DND-41 (cell line): ENCODE measurements around the gene SIN3B.

Experiments
- ATAC-seq: fragments of 200-7000 bp; cut with Tn5 transposase; 3 replicates; pipeline ENCODE4 v1.9.1; 2021; ENCODE audit warnings: low read depth; ENCODE audit not compliant: insufficient read depth
- DNase-seq: peaks from one replicate; pipeline ENCODE4 v3.0.0-alpha.2; 2020
- H2AFZ ChIP-seq: 2 replicates; pipeline ENCODE4 v1.6.0; 2012; ENCODE audit warnings: low read depth, low read length
- H3K27ac ChIP-seq: 2 replicates; pipeline ENCODE4 v1.5.1; 2012; ENCODE audit warnings: low read length, inconsistent platforms
- H3K27me3 ChIP-seq: fragments of 200-600 bp; sonication (generic); 2 replicates; pipeline ENCODE4 v1.6.0; 2012; ENCODE audit warnings: low read length, mild to moderate bottlenecking, inconsistent platforms; ENCODE audit not compliant: insufficient read depth, poor library complexity
- H3K36me3 ChIP-seq: 2 replicates; pipeline ENCODE4 v1.5.1; 2012; ENCODE audit warnings: low read length, inconsistent platforms; ENCODE audit not compliant: insufficient read depth
- H3K4me1 ChIP-seq: 2 replicates; pipeline ENCODE4 v1.5.1; 2012; ENCODE audit warnings: mild to moderate bottlenecking, low read length; ENCODE audit not compliant: insufficient read depth
- H3K4me2 ChIP-seq: 2 replicates; pipeline ENCODE4 v1.6.0; 2012; ENCODE audit warnings: mild to moderate bottlenecking, moderate library complexity, low read length, inconsistent platforms; ENCODE audit not compliant: insufficient read depth
- H3K4me3 ChIP-seq, 2 experiments: fragments of 200-600 bp in 1 of 2; shearing (Covaris generic) in 1 of 2; 2 replicates each; pipeline ENCODE4 v1.5.1; 2012 to 2016; ENCODE audit warnings: inconsistent platforms in 2 of 2, low read length in 2 of 2, mild to moderate bottlenecking in 2 of 2, low read depth in 1 of 2, moderate library complexity in 1 of 2
- H3K79me2 ChIP-seq: 2 replicates; pipeline ENCODE4 v1.6.0; 2012; ENCODE audit warnings: low read length, inconsistent platforms; ENCODE audit not compliant: insufficient read depth
- H3K9ac ChIP-seq: 2 replicates; pipeline ENCODE4 v1.6.0; 2012; ENCODE audit warnings: low read depth, mild to moderate bottlenecking, inconsistent platforms, low read length, moderate library complexity
- H3K9me3 ChIP-seq: 2 replicates; pipeline ENCODE4 v1.5.1; 2012; ENCODE audit warnings: low read length, moderate library complexity, mild to moderate bottlenecking, inconsistent platforms; ENCODE audit not compliant: insufficient read depth, severe bottlenecking
- H4K20me1 ChIP-seq: 2 replicates; pipeline ENCODE4 v1.6.0; 2012; ENCODE audit warnings: low read length; ENCODE audit not compliant: insufficient read depth
- EZH2 ChIP-seq: IDR thresholded peaks from 3 replicates; pipeline ENCODE4 v1.6.1; 2012; ENCODE audit warnings: borderline replicate concordance, low read depth, mild to moderate bottlenecking, moderate library complexity, low read length, inconsistent platforms; ENCODE audit not compliant: severe bottlenecking
- TF ChIP-seq, protein P1 (sequence below): IDR thresholded peaks from 2 replicates; pipeline ENCODE4 v1.5.1; 2012; ENCODE audit warnings: borderline replicate concordance, low read length, moderate library complexity, mild to moderate bottlenecking; ENCODE audit not compliant: poor library complexity, severe bottlenecking; ENCODE audit errors: extremely low read depth

Gene SIN3B

GRCh38 chr19:16895467-16896145 lies 66.4 kb downstream of the SIN3B start:
- no peak for TF ChIP-seq EZH2
- TF ChIP-seq, protein P1, sequence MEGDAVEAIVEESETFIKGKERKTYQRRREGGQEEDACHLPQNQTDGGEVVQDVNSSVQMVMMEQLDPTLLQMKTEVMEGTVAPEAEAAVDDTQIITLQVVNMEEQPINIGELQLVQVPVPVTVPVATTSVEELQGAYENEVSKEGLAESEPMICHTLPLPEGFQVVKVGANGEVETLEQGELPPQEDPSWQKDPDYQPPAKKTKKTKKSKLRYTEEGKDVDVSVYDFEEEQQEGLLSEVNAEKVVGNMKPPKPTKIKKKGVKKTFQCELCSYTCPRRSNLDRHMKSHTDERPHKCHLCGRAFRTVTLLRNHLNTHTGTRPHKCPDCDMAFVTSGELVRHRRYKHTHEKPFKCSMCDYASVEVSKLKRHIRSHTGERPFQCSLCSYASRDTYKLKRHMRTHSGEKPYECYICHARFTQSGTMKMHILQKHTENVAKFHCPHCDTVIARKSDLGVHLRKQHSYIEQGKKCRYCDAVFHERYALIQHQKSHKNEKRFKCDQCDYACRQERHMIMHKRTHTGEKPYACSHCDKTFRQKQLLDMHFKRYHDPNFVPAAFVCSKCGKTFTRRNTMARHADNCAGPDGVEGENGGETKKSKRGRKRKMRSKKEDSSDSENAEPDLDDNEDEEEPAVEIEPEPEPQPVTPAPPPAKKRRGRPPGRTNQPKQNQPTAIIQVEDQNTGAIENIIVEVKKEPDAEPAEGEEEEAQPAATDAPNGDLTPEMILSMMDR: no peak
- DNase-seq (no peak), ATAC-seq (no peak)
- Histone ChIP-seq H3K4me2 (no peak overlapping the region), H3K36me3 (no peaks in the 10 kb centered on the region), H3K79me2 (no peaks in the 10 kb centered on the region), H3K27ac (no peak overlapping the region), H2AFZ (no peak overlapping the region), H3K4me1 (no peaks in the 10 kb centered on the region), H3K9me3 (no peaks in the 10 kb centered on the region), H4K20me1 (no peaks in the 10 kb centered on the region), H3K4me3 (no peak overlapping the region), H3K27me3 (no peaks in the 10 kb centered on the region), H3K9ac (no peak overlapping the region)

- Histone ChIP-seq H2AFZ (no peak overlapping the region), H3K9me3 (no peaks in the 10 kb centered on the region), H3K27ac (no peak overlapping the region), H4K20me1 (no peaks in the 10 kb centered on the region), H3K4me3 (no peak overlapping the region), H3K4me1 (no peaks in the 10 kb centered on the region), H3K9ac (no peak overlapping the region), H3K27me3 (no peaks in the 10 kb centered on the region), H3K79me2 (no peaks in the 10 kb centered on the region), H3K4me2 (no peak overlapping the region), H3K36me3 (no peaks in the 10 kb centered on the region)
- DNase-seq (no peak), ATAC-seq (no peak)
- TF ChIP-seq, protein P1: no peak
- no peak for TF ChIP-seq EZH2
Measured at GRCh38 chr19:16896146-16897028, 67.2 kb downstream of the SIN3B start.

DNA sequence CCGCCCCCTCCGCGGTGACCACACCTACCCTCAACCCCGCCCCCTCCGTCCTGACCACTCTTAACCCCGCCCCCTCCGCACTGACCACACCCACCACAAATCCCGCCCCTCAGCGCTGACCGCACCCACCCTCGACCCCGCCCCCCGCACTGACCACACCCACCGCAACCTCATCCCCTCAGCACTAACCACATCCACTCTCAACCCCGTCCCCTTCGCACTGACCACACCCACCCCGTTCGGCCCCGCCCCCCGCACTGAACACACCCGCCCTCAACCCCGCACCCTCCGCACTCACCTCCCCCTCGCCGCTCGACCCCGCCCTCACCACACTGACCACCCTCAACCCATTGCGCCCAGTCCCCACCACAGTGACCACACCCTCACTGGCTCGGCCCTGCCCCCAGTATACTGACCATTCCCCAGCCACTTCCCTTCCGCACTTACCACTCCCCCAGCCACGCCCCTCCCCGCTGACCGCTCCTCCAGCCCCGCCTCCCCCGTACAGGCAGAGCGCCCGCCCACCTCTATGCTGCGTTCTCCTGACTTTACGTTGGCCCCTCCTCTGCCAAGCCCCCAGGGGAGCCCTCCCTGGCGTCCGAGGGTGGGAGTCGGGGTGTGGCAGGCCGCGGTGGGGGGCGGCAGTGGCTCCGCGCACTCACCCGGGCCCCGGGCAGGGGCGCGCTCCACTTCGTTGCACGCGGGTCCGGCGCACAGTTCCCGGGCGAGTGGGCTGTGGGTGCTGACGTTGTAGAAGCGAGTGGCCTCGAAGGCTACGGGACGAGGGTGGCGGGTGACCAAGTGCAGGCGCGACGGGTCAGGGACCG lies 68.0 kb downstream of the SIN3B start:
- H3K27ac ChIP-seq: no peak overlapping the region
- H3K4me3 ChIP-seq: no peak overlapping the region
- DNase-seq: no peak
- no peaks in the 10 kb centered on the region for H4K20me1 ChIP-seq
- ATAC-seq: no peak
- H3K4me1 ChIP-seq: no peaks in the 10 kb centered on the region
- H3K9ac ChIP-seq: no peak overlapping the region
- no peak overlapping the region for H3K4me2 ChIP-seq
- TF ChIP-seq EZH2: no peak
- TF ChIP-seq, protein P1: no peak
- no peaks in the 10 kb centered on the region for H3K27me3 ChIP-seq
- no peaks in the 10 kb centered on the region for H3K9me3 ChIP-seq
- no peaks in the 10 kb centered on the region for H3K79me2 ChIP-seq
- no peaks in the 10 kb centered on the region for H3K36me3 ChIP-seq
- H2AFZ ChIP-seq: no peak overlapping the region
